MCF 10A (cell line): Measurements from ENCODE around the gene RALGPS1. TPM values are rescaled to one million over a fixed set of nuclear protein-coding genes. Genes with fewer than 3 reads are reported as not detected.

Experiments used
- BruUV-seq: library from RNA; stranded (reverse); fragments of 400-500 nt; replicated peaks from 2 replicates; lab custom pipeline; 2021; lab: Mats Ljungman, UMichigan
- CTCF ChIA-PET: fragments of 300-600 bp; sonication (Branson Sonifier 250); formaldehyde crosslinking; extraction: SDS; loops from one replicate; lab custom pipeline; 2021; ENCODE audit warnings: antibody characterized with exemption, inconsistent platforms; lab: Yijun Ruan, JAX
- POLR2A ChIA-PET: fragments of 300-600, 350-650 bp; sonication (Branson Sonifier 250); formaldehyde crosslinking; extraction: SDS; loops from one replicate; lab custom pipeline; 2020; ENCODE audit warnings: antibody characterized with exemption, inconsistent platforms; lab: Yijun Ruan, JAX
- DNase-seq: peaks from one replicate; pipeline ENCODE4 v3.0.0-alpha.2; 2018; ENCODE audit not compliant: unreplicated experiment
- H3K27ac Mint-ChIP-seq: one replicate; pipeline ENCODE4 v1.8.0; 2022; ENCODE audit warnings: mild to moderate bottlenecking, low read depth, mixed read lengths; ENCODE audit not compliant: unreplicated experiment
- H3K27me3 Mint-ChIP-seq: one replicate; pipeline ENCODE4 v1.8.0; 2022; ENCODE audit warnings: mixed read lengths; ENCODE audit not compliant: insufficient read depth, unreplicated experiment
- H3K36me3 Mint-ChIP-seq: one replicate; pipeline ENCODE4 v1.8.0; 2022; ENCODE audit warnings: mild to moderate bottlenecking, moderate library complexity, mixed read lengths; ENCODE audit not compliant: insufficient read depth, unreplicated experiment
- H3K4me1 Mint-ChIP-seq: one replicate; pipeline ENCODE4 v1.8.0; 2022; ENCODE audit warnings: mixed read lengths; ENCODE audit not compliant: insufficient read depth, unreplicated experiment
- H3K4me3 Mint-ChIP-seq: one replicate; pipeline ENCODE4 v1.8.0; 2022; ENCODE audit warnings: mild to moderate bottlenecking, moderate library complexity, mixed read lengths; ENCODE audit not compliant: unreplicated experiment
- H3K9me3 Mint-ChIP-seq: one replicate; pipeline ENCODE4 v1.8.0; 2022; ENCODE audit warnings: mixed read lengths; ENCODE audit not compliant: unreplicated experiment
- intact Hi-C: fragments of 100-400 bp; cut with micrococcal nuclease; formaldehyde crosslinking; loops from 2 replicates; pipeline ENCODE4 v1.14.1; 2022
- total RNA-seq: library from RNA; stranded (reverse); gene quantifications from 2 replicates; pipeline ENCODE4 v1.2.3, GENCODE V29; 2022
- TF ChIP-seq, protein P1 (sequence below): fragments of 200-600 bp; IDR thresholded peaks from one replicate; pipeline ENCODE4 v1.8.0; 2022; ENCODE audit warnings: antibody characterized with exemption, mild to moderate bottlenecking; ENCODE audit not compliant: unreplicated experiment

RALGPS1 gene
- total RNA-seq, 1 experiment from 2014 or later = 2.4 TPM

DNA sequence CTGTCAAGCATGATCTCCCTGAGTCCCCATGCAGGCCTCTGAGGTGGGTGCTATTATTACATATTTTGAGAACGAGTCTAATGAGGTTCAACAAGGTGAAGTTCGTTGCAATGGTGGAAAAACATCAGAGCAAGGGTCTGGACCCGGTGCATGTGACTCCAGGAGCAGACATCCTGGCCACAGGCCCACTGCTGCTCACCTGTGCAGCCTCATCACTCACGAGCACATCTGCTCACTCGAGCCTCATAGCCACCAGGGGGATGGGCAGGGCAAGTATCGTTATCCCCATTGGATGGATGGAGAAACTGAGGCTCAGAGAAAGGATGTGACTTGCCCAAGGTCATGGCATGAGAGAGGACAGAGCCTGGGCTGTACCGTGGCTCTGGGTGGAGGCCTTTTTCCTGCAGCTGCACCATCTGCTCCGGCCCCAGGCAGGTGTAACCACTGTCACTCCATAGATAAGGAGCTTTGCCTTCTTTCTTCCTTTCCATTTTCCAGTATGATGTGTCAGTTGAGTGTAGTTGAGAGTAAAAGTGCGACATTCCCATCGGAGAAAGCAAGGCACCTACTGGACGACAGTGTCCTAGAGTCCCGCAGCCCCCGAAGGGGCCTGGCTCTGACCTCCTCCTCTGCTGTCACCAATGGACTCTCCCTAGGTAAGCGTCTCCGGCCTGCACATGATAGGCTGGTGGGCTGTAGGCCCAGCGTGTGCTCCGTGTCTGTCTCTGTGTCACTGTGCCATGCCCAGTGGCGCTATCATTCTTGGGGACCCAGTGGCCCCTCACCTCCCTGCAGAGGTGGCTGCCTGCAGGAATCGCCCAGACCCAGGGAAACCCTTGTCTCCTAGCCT is 281.6 kb downstream of the RALGPS1 start:
- Mint-ChIP-seq H3K36me3 (no peaks in the 10 kb centered on the region), H3K4me1 (peaks cover 4% of the 10 kb centered on the region), H3K27ac (no peak overlapping the region), H3K4me3 (no peak overlapping the region), H3K9me3 (no peaks in the 10 kb centered on the region), H3K27me3 (peaks cover 25% of the 10 kb centered on the region)
- intact Hi-C loops = no loop called here
- no peak for DNase-seq
- no TSS peak for BruUV-seq
- TF ChIP-seq, protein P1, sequence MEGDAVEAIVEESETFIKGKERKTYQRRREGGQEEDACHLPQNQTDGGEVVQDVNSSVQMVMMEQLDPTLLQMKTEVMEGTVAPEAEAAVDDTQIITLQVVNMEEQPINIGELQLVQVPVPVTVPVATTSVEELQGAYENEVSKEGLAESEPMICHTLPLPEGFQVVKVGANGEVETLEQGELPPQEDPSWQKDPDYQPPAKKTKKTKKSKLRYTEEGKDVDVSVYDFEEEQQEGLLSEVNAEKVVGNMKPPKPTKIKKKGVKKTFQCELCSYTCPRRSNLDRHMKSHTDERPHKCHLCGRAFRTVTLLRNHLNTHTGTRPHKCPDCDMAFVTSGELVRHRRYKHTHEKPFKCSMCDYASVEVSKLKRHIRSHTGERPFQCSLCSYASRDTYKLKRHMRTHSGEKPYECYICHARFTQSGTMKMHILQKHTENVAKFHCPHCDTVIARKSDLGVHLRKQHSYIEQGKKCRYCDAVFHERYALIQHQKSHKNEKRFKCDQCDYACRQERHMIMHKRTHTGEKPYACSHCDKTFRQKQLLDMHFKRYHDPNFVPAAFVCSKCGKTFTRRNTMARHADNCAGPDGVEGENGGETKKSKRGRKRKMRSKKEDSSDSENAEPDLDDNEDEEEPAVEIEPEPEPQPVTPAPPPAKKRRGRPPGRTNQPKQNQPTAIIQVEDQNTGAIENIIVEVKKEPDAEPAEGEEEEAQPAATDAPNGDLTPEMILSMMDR = no peak
- CTCF ChIA-PET = interaction anchor here (0.6 to 8.7 kb wide), 6 partner anchors 215 to 331 kb away, joined by 3 to 131 read pairs (median 10); no protein-coding TSS in a partner anchor
- POLR2A ChIA-PET = interaction anchor here (0.6 to 1.4 kb wide), 5 partner anchors 8 to 255 kb away, joined by 3 to 4 read pairs (median 3); no protein-coding TSS in a partner anchor

GRCh38 chr9:127196826-127197145 is 282.2 kb downstream of the RALGPS1 start:
- no TSS peak for BruUV-seq
- TF ChIP-seq, protein P1 = no peak
- Mint-ChIP-seq H3K4me3 (no peak overlapping the region), H3K36me3 (no peaks in the 10 kb centered on the region), H3K9me3 (no peaks in the 10 kb centered on the region), H3K27ac (no peak overlapping the region), H3K27me3 (peaks cover 19% of the 10 kb centered on the region), H3K4me1 (peaks cover 4% of the 10 kb centered on the region)
- CTCF ChIA-PET = interaction anchor here (0.6 to 8.7 kb wide), 7 partner anchors 13 to 331 kb away, joined by 3 to 131 read pairs (median 4); no protein-coding TSS in a partner anchor
- DNase-seq = no peak
- POLR2A ChIA-PET = interaction anchor here (0.6 to 1.4 kb wide), 3 partner anchors 9 to 255 kb away, joined by 3 to 4 read pairs (median 3); no protein-coding TSS in a partner anchor
- intact Hi-C loops = no loop called here

DNA sequence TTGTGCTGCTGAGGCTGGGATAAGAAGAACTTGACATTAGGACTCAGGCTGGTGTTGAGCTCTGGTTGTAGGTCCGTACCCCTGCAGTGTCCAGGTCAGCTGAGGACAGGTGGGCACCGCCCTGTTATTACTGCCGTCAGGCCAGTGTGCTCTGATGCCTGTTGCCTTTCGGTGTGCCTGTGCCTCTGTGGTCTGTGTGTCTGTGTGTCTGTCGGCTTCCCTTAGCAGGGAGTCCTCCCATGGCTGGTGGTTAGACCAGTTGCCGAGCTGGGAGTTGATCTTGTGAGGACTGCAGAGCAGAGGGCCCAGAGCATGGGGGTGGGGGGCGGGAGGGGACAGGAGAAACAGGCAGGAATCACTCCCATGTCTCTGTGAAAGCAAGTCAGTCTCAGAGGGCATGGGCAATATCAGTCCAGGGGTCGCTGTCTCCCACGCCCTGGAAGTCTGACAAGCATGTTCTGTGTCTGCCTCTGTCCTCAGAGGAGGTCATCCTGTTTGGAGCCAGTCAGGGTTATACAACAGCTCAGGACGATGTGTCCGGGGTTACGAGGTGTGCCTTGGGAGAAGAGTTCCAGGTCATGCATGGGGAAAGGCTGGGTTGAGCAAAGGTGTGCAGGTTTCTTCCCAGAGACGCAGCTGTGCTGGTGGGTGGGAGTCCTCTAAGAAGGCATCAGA is 282.7 kb downstream of the RALGPS1 start:
- H3K27me3 Mint-ChIP-seq = peaks cover 14% of the 10 kb centered on the region
- no peak overlapping the region for H3K27ac Mint-ChIP-seq
- no TSS peak for BruUV-seq
- TF ChIP-seq, protein P1 = no peak
- H3K4me3 Mint-ChIP-seq = no peak overlapping the region
- intact Hi-C loops = no loop called here
- no peaks in the 10 kb centered on the region for H3K36me3 Mint-ChIP-seq
- DNase-seq = no peak
- ChIA-PET CTCF (interaction anchor here (0.6 to 8.7 kb wide), 14 partner anchors 13 to 332 kb away, joined by 3 to 131 read pairs (median 3); no protein-coding TSS in a partner anchor), POLR2A (interaction anchor here (1.4 kb wide), 1 partner anchor 255 kb away, joined by 3 read pairs; no protein-coding TSS in a partner anchor)
- peaks cover 4% of the 10 kb centered on the region for H3K4me1 Mint-ChIP-seq
- no peaks in the 10 kb centered on the region for H3K9me3 Mint-ChIP-seq
